HG03097 (cell line): Measurements from ENCODE around the gene FJX1.
"Not testable (repeated sequence)": the region's sequence is repeated elsewhere in the genome, so short reads cannot be mapped to it uniquely, and the experiment has no call there.

Source experiments
- ATAC-seq: cut with Tn5 transposase; IDR thresholded peaks from one replicate; pipeline ENCODE4 v1.9.1; 2021; ENCODE audit not compliant: unreplicated experiment, low FRiP score

The FJX1 gene

DNA sequence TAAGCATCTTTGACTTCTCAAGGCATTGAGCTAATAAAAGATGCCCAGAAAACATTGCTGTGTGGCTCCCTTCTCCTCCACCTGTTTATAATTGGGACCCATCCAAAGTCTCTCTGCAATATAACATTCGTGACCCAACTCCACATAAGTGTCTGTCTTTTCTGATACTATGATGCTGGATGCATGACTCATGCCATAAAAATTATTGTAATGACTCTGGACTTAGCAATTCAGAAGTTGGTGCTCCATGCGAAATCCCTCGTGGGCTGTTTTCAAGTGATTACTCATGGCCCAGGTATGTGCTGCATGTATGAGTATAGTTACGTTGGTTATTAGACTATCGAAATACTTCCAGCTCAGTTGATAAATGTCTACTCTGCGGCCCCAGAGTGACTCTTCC is 11.7 kb downstream of the FJX1 start:
- ATAC-seq = no peak

DNA sequence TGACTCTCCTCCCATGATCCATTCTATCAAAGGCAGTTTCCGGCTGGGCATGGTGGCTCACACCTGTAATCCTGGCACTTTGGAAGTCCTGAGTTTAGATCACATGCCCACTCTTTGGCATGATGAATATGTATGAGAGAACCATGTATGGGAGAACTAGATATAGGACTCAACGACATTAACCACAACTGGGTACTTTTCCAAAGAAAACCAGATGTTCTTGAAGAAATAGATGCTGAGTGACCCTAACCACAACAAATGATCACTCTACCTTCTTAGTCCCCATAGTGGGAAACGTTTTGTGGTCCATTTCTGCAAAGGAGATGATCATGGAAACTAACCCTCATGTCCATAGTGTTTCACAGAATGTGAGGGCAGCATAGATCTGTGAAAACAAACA is 13.6 kb downstream of the FJX1 start:
- no peak for ATAC-seq

DNA sequence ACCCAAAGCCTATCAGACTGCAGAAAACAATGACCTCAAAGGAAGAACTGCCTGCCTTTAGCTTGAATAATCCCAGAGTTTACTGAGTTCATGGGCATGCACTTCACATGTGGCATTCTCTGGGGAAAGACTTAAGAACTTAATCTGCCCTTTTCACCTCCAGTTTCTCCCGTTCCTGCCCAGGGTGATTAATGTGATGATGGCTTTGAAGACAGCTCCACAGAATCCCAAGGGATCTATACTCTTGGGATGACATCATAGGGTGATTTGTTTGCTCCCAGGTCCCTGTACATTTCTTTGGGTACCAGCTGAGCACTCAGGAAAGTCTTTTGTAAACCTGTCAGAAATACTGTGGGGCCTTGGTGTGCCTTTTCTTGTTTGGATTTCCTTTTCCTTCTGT is 14.0 kb downstream of the FJX1 start:
- ATAC-seq = no peak

DNA sequence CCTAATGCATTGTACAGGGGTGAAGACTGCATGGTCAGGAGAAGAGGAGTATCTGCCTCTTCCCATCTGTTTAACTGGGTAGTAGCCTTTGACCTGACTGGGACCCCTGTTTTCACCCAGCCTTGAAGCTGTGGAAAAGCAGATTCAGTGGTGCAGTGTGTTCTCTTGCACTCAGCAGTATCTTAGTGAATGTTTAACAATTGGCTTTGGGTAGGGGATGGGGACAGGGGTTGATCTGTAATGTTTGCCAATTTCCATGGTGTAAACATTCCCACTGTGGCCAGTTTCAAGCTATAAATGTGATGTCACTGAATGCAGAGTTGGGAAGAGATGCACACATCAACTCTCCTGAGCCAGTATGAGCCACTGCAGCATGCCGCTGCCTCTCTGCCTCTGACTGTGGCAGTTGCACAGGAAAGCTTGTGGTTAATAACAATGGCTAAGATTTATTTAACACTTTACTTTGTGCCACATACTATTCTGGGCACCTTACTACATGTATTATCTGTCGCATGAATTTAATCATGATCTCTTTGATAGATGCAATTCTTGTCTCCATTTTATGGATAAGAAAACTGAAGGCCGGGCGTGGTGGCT is 15.7 kb downstream of the FJX1 start:
- no peak for ATAC-seq

DNA sequence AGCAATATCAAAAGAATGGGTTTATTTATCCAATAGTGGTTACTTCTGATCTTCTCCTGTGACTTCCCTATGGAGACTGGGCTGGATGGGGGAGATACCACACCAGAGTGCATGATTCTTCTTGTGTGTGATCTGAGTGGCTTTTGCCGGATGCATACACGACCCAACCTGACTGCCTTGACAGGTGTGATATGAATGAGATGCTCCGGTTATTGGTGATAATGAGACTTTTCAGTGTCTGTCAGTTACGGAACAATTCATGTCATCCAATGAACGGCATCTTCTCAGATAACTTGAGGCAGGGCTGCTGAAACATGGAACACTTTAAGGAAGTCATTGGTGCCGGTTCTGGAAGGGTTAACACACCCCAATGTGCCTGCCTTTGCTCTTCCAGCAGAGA is 17.7 kb downstream of the FJX1 start:
- ATAC-seq = no peak

DNA sequence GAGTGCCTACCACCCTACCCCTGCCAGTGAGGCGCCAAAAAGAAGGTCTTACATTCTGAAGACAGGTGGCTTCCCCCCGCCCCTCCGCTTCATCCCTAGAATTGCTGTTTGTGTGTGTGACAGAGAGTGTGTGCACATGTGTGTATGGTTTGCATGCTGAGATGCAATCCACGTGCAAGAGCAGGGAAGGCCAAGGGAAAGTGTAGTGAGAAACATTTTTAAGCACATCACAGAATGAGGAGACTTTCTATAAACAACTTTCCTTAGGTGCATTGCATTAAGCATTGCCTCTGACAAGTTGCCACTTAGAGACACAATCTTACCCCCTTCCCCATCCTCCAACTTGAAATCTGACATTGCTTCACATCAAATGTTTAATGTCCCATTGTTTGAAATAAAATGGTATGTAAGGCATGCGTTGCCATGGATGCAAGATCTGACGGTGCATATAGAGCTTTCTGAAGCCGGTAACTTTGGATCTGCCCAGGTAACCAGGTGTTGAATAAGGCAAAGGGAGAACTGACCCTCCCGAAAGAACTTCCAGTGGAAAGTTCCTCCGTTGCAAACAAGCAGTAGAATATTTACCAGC is 21.4 kb downstream of the FJX1 start:
- no peak for ATAC-seq

DNA sequence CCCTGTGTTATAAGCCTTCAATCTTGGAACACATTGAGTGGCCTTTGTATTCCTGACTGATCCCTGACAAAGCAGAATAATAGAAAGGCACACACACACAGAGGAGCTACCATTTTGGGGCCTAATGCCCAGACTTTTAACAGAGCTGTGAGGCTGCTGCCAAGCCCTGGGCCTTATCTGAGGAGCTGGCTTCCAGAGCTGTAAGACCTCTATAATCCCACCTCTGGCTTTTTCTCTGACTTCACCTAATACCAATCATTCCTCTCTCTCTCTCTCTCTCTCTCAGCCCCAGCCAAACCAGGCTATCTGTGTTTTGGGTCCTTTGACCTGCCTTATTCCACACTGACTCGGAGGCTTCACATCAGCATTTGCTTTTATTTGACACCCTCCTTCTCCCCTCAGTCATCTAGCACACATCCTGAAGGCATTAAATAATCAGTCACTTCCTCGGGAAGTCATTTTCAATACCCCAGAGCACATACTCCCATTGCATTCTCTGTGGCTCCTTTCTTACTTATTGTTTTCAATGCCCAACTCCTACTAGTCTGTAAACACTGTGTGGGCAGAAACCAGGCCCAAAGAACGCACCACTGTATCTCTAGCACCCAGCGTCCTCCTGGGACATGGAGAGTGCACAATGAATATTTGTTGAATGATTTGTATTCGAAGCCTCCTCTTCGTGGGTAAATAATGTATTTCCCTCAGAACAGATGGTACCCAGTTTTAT is 23.1 kb downstream of the FJX1 start:
- no peak for ATAC-seq

DNA sequence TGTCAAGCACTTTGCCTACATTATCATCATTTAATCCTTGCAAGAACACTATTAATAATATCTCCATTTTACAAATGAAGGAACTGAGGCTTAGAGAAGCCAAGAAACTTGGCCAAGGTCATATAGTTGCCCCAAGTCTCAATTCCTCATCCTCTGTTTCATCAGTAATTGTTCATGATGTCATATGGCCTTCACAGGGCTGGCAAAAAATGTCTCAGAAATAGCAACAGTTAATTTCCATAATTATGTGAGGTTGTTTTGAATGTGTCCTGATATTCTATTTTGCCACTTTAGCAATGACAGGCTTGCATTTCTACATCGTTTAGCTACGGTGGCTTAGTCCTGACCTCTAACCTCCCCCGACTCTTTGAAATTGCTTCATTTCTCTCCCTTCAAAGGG is 23.7 kb downstream of the FJX1 start:
- no peak for ATAC-seq

DNA sequence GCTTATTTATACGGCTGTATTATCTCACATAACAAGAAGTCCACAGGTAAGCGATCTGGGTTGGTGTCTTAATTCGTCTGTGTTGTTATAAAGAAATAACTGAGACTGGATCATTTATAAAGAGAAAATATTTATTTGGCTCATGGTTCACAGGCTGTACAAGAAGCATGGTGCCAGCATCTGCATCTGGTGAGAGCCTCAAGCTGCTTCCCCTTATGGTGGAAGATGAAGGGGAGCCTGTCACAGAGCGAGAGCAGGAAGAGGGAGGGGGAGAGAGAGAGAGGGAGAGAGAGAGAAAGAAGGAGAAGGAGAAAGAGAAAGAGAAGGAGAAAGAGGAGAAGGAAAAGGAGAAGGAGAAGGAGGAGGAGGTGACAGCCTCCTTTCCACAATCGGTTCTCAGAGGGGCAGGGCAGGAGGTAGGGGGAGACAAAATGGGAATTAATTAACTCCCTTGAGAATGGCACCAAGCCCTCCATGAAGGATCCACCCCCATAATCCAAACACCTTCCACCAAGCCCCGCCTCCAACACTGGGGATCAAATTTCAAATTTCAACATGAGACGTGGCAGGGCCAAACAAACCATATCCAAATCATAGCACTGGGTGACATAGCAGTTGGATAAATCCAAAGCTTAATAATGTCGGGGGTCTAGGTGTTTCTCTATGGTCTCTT is 29.3 kb downstream of the FJX1 start:
- no peak for ATAC-seq

DNA sequence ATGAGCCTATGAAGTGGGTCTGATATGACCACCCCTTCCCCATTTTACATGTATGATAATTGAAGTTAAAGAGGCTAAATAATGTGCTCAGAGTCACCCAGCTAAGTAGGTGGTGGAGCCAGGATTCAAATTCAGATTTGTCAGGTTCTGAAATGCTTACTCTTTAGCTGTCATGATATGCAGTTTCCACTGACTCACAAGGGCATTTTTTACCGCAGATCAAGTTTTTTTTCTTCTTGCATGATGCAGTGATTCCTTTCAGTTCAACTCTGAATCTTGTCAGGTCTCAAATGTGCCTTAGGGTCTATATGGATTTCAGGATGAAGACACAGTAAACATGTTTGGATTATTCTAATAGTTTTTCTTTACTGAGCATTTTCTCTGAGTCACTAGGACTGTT is 31.7 kb downstream of the FJX1 start:
- no peak for ATAC-seq

DNA sequence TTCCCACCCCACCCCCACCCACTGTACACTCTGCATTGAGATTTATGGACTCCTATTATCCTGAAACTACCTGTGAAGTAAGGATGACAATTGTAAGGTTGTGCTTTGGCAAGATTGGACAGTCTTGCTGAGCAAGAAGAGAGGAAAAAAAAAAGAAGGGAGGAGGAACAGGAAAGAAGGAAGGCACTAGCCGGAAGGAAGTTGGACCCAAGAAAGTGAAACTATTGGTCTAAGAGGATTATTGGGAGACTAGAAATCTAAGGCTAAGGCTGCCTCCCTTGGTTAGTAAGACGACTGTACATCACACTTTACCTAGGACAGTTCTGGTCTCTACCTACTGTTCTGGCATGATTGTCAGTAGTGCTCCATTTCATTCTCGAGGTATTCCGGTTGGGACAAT is 32.2 kb downstream of the FJX1 start:
- no peak for ATAC-seq

DNA sequence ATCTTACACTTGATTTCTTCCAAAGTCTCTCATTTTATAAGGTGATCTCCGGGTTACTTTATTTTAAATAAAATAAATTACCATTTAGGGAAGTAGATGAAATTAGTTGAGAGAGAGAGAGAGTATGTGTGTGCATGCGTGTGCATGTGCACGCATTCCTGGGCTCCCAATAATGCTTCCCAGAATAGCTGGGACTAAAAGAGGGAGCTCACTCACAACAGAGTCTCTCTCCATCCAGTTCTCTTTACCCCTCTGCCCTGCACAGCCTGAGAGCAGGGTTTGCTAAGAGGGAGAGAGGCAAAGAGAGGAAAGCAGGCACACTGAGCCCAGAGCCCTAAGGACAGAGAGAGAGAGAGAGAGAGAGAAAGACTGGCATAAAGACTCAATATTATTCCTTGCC is 33.0 kb downstream of the FJX1 start:
- ATAC-seq = no peak

DNA sequence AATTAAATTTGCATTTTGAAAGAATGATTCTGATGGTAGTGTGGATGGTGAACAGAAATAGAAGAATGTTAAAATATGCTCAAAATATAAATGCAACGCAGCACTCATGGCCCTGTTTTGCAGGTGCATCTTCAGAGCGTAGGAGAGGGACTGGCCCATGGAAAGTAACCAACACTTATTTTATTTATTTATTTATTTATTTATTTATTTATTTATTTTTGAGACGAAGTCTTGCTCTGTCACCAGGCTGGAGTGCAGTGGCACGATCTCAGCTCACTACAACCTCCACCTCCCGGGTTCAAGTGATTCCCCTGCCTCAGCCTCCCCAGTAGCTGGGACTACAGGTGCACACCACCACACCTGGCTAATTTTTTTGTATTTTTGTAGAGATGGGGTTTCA is 34.5 kb downstream of the FJX1 start:
- ATAC-seq = not testable (repeated sequence)

DNA sequence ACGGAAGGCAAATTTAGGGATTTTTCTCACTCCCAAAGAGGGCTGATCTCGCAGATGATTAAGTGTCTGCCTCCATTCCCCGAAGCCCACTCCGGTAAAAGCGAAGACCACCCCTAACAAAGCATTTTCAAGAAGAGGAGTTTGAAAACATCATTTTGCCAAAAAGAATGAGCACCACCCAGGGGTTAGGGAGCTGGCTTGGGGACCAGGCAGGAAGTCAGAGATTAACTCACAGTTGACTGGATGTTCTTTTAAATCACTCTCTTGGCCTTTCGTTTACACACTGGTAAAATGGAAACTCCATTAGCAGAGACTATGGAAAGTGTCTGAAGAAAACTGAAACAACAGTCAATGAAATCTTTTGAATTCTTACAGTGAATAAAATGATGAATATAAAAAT is 36.5 kb downstream of the FJX1 start:
- ATAC-seq = no peak

DNA sequence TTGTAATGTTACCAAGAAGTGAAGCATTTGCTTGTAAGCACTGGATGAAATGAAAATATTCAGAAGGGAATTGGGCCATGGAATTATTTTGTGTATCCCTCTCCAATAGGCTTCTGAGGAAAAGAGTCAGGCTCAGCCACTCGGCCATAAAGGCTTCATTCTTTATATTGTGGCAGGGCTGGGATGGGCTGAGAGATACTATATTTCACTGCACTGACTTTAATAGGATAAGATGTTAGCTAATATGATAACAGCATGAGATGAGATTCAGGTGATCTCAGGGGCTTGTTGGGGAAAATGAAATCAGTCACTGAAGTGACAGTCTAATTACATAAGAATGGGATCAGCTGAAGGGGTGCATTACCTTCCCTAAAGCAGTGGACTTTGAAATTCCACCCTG is 37.0 kb downstream of the FJX1 start:
- no peak for ATAC-seq

DNA sequence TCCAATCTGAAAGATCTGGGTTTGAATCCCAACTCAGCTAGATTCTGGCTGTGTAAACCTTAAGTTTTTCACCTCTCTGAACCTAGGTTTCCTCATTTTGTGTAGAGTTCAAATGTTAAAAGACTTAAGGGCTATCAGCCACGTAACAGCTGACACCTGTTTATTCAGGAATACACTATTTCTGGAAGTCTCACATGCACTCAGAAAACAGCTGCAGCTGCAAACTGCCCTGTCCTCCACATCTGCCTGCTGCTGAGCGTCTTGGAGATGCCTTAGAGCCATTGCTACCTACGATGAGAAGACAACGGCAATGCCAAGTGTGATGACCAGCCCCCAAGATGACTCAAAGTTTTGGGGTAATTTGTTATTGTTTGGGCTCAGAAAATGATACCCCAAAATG is 37.6 kb downstream of the FJX1 start:
- no peak for ATAC-seq

DNA sequence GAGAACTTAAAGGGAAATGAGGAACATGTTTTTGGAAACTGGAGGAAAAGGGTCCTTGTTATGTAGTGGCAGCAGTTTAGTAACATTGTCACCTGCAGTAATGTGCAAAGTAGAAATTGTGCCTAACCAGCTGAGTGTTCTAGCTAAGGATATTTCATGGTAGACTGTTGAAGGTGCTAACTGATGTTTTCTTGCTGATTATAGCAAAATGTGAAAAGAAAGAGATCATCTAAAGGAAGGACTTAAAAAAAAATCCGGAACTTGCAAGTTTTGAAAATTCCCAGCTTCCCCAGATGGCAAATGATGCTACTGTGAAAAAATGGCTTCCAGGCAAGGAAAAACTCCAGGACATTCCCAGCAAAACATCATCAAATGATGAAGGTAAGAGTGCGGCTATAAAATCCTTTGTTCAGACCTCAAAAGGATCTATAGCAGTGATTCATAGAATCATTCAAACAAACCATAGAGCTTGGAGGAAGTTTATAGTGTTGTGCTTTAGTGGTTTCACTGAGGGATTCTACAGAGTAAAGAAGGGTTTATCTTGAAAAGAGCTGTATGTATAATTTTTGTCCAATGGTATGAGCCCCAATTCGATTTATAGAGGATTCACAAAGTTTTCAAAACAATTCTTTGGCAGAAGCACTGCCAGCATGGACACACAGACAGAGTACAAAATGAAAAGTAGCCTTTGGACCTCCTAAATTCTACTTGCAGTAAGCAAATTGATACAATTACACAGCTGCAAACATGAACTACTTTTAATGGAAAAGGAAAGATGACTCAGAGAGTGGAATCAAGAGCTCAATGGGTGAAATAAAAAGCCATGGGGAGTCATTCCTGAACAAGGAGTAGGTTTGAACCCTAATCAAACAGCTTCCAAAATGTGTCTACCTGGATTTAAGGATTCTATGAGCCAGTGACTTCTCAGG is 40.0 kb downstream of the FJX1 start:
- no peak for ATAC-seq

DNA sequence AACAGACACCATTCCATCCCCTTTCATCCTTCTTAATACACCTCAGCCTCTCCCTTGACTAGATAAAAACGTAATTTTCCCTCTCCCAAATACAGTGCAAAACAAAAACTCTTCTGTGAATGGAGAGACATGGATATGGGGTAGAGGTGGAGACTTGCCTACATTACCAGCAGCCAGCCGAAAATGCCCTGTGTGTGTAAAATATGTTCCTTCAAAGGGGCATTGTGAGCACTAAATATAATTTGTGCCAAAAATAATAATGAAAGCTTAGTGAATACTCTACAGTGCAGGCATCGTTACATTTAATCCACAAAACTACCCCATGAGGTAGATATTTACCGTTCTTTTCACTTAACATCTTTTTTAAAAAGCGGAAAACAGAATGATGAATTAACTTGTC is 43.3 kb downstream of the FJX1 start:
- no peak for ATAC-seq

DNA sequence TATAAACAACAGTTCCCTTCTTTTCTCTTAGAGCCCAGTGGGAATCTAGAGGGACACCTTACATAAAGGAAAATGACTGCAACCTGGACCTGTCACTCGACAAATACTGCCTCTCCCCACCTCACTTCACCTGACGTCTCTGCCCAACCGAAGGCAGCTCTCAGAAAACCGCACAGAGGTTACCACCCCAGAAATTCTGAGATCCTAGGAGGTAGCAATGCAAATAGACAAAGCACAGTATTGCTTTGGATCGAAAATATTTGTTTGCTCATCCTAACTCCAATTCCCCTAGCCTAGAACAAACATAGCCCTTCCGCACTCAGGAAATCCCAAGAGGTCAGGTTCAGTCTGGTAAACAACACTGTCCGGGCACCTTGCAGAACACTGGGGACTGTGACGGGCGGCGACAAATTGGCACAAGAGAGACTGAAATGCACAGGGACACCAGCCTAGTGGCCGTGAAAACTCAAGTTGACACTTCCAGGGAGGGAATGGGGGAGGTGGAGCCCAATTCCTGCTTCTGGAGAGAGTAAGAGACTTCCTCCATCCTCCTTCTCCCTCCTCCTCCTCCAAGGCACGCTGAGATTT is 43.9 kb downstream of the FJX1 start:
- peak; percentile 29 for ATAC-seq

DNA sequence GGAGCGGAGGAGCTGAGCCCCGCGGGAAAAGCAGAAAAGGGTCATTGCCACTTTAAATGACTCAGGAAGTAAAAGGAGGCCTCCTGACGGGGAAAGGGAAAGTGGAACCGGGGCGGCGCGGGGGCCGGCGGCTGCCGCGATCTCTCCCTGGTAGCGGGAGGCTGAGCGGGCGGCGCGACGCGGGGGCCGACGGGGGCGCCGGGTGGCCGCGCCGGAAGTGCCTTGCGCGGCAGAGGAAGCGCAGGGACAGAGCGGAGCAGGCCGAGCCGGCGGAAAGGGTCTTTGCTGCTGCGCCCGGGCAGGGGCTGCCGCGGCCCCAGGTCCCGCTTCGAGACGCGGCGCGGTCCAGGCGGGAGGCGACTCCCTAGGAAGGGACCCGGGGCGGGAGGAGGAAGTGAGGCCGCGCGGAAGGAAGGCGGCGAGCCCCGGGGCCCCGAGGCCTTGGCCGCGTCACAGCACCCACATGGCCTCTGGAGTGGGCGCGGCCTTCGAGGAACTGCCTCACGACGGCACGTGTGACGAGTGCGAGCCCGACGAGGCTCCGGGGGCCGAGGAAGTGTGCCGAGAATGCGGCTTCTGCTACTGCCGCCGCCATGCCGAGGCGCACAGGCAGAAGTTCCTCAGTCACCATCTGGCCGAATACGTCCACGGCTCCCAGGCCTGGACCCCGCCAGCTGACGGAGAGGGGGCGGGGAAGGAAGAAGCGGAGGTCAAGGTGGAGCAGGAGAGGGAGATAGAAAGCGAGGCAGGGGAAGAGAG is 44.6 kb downstream of the FJX1 start, which contains the start of gene TRIM44:
Gene TRIM44 (plus strand): TSS at position 127 of the 759 bp plus-strand sequence. CDS start 337 bp downstream, at position 464.
- ATAC-seq = peak; percentile 83
